ENCODE results near the gene CAMP. TPM values are rescaled to one million over a fixed set of nuclear protein-coding genes. Genes with fewer than 3 reads are reported as not detected.

CAMP gene
- polyA plus RNA-seq, 1 of the 3 experiments (the other 2 are of a cell fraction): not detected

DNA sequence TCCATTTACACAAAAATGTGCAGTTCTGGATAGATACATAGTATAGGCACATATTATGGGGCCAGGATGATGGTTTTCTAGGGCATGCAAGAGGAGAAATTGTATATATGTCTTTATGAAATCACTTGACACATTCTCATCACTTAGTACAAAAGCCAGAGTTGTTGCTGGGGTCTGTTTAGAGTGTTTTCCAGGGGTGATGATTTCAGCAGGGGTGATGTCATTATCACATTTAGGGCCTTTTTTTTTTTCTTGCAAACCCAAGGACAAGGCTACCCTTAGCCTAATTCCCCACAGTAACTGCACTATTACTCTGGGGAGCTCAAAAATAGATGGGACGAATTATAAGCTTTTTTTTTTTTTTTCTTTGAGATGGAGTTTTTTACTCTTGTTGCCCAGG is 21.2 kb downstream of the CAMP start:
- H3K9me2 ChIP-seq: no peaks in the 10 kb centered on the region
- H3K36me3 ChIP-seq (replicated peaks in 1 of 2; ENCODE audit: control insufficient read depth in 1 of 2, insufficient read depth in 2 of 2, low read length in 1 of 2): peaks cover 0 to 3% of the 10 kb centered on the region in 2 experiments
- ChIA-PET POLR2A (no interaction called here), CTCF (interaction anchor here (2.7 to 7.4 kb wide), 2 partner anchors 50 to 192 kb away, joined by 11 to 70 read pairs; no protein-coding TSS in a partner anchor)
- H3K79me2 ChIP-seq (ENCODE audit: insufficient read depth): peaks cover 7% of the 10 kb centered on the region
- H3K9ac ChIP-seq: no peak overlapping the region
- H3K27me3 ChIP-seq (ENCODE audit: insufficient read depth): no peaks in the 10 kb centered on the region
- 91% methylated on average over 1 of the region's 1 CpG for WGBS (ENCODE audit: low lambda C conversion rate)
- H3F3A ChIP-seq (replicated peaks; ENCODE audit: insufficient read depth): peaks cover 11% of the 10 kb centered on the region
- H3K4me3 ChIP-seq (ENCODE audit: low read depth in 2 of 2, low read length in 1 of 2): no peak overlapping the region
- no peak overlapping the region for H3K27ac ChIP-seq (ENCODE audit: low read depth in 2 of 2, low read length in 1 of 2)
- no peaks in the 10 kb centered on the region for H3K9me3 ChIP-seq
- no peak overlapping the region for H3K4me2 ChIP-seq
- peaks cover 2 to 18% of the 10 kb centered on the region in 2 experiments; a peak in 3 of 4 replicates for H3K4me1 ChIP-seq (ENCODE audit: control insufficient read depth in 1 of 2, insufficient read depth in 2 of 2, low read depth in 1 of 2, low read length in 1 of 2)
- H4K20me1 ChIP-seq (ENCODE audit: insufficient read depth): no peaks in the 10 kb centered on the region
- no peak overlapping the region for H2AFZ ChIP-seq (ENCODE audit: low read depth)
- DNase-seq: no peak
- TF ChIP-seq EZH2phosphoT487 (IDR thresholded peaks at IDR 0.05; ENCODE audit: borderline replicate concordance, low read depth): no peak

DNA sequence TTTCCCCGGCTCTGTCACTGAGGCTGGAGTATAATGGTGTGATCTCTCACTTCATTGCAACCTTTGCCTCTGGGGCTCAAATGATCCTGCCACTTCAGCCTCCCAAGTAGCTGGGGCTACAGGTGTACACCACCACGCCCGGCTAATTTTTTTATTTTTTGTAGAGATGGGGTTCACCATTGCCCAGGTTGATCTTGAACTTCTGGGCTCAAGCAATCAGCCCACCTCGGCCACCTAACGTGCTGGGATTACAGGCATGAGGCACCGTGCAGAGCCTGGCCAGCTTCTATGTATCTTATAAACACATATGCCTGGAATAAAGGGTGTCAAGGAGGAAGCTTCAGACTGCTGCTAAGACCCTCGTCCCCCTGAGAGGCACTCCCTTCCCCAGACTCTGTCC is 21.8 kb downstream of the CAMP start:
- 90% methylated on average over 7 of the region's 7 CpGs for WGBS (ENCODE audit: low lambda C conversion rate)
- peaks cover 0 to 6% of the 10 kb centered on the region in 2 experiments for H3K36me3 ChIP-seq (replicated peaks in 1 of 2; ENCODE audit: control insufficient read depth in 1 of 2, insufficient read depth in 2 of 2, low read length in 1 of 2)
- no peak overlapping the region for H3K9ac ChIP-seq
- no peak overlapping the region for H3K4me3 ChIP-seq (ENCODE audit: low read depth in 2 of 2, low read length in 1 of 2)
- no peaks in the 10 kb centered on the region for H3K9me3 ChIP-seq
- H3K4me2 ChIP-seq: no peak overlapping the region
- peaks cover 2 to 18% of the 10 kb centered on the region in 2 experiments; a peak in 3 of 4 replicates for H3K4me1 ChIP-seq (ENCODE audit: control insufficient read depth in 1 of 2, insufficient read depth in 2 of 2, low read depth in 1 of 2, low read length in 1 of 2)
- TF ChIP-seq RFX5 (IDR thresholded peaks at IDR 0.05; ENCODE audit: low read length) (no peak), EP300 (IDR thresholded peaks at IDR 0.05; ENCODE audit: borderline replicate concordance in 1 of 2, low read depth in 1 of 2, low read length in 1 of 2) (no peak), CHD2 (IDR thresholded peaks at IDR 0.05; ENCODE audit: low read length, partially characterized antibody) (no peak), MEF2A (IDR thresholded peaks at IDR 0.05; ENCODE audit: borderline replicate concordance, low read depth) (no peak), SMC3 (IDR thresholded peaks at IDR 0.05; ENCODE audit: low read depth, low read length) (no peak), POLR2AphosphoS5 (IDR thresholded peaks at IDR 0.05; ENCODE audit: low read depth, low read length) (no peak), RCOR1 (IDR thresholded peaks at IDR 0.05; ENCODE audit: low read length) (no peak), FOSL2 (IDR thresholded peaks at IDR 0.05; ENCODE audit: borderline replicate concordance, low read depth) (no peak), EZH2phosphoT487 (IDR thresholded peaks at IDR 0.05; ENCODE audit: borderline replicate concordance, low read depth) (no peak), ELF1 (IDR thresholded peaks at IDR 0.05) (no peak), GATA2 (CRISPR knock-in tag; IDR thresholded peaks at IDR 0.05) (no peak), TAF1 (IDR thresholded peaks at IDR 0.05; ENCODE audit: borderline replicate concordance, low read depth, low read length) (no peak), TEAD4 (IDR thresholded peaks at IDR 0.05; ENCODE audit: borderline replicate concordance, insufficient read depth) (no peak), NRF1 (IDR thresholded peaks at IDR 0.05; ENCODE audit: low read depth, low read length) (no peak), YY1 (IDR thresholded peaks at IDR 0.05; ENCODE audit: low read depth) (no peak)
- TF ChIP-seq, protein P1, sequence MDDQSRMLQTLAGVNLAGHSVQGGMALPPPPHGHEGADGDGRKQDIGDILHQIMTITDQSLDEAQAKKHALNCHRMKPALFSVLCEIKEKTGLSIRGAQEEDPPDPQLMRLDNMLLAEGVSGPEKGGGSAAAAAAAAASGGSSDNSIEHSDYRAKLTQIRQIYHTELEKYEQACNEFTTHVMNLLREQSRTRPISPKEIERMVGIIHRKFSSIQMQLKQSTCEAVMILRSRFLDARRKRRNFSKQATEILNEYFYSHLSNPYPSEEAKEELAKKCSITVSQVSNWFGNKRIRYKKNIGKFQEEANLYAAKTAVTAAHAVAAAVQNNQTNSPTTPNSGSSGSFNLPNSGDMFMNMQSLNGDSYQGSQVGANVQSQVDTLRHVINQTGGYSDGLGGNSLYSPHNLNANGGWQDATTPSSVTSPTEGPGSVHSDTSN (IDR thresholded peaks at IDR 0.05): no peak
- TF ChIP-seq, protein P2, sequence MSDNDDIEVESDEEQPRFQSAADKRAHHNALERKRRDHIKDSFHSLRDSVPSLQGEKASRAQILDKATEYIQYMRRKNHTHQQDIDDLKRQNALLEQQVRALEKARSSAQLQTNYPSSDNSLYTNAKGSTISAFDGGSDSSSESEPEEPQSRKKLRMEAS (IDR thresholded peaks at IDR 0.05; ENCODE audit: low read depth): no peak
- H3K27me3 ChIP-seq (ENCODE audit: insufficient read depth): no peaks in the 10 kb centered on the region
- H2AFZ ChIP-seq (ENCODE audit: low read depth): no peak overlapping the region
- no peak for DNase-seq
- no peak overlapping the region for H3K27ac ChIP-seq (ENCODE audit: low read depth in 2 of 2, low read length in 1 of 2)
- no peaks in the 10 kb centered on the region for H3K9me2 ChIP-seq
- CTCF ChIA-PET: interaction anchor here (1.3 to 7.4 kb wide), 3 partner anchors 29 to 191 kb away, joined by 4 to 70 read pairs (median 11); no protein-coding TSS in a partner anchor
- no peaks in the 10 kb centered on the region for H4K20me1 ChIP-seq (ENCODE audit: insufficient read depth)
- POLR2A ChIA-PET: interaction anchor here (0.6 kb wide), 1 partner anchor 26 kb away, joined by 3 read pairs; no protein-coding TSS in a partner anchor
- H3K79me2 ChIP-seq (ENCODE audit: insufficient read depth): peaks cover 7% of the 10 kb centered on the region
- H3F3A ChIP-seq (replicated peaks; ENCODE audit: insufficient read depth): peaks cover 11% of the 10 kb centered on the region

All from SK-N-SH (cell line).